Esophagus muscularis mucosa (tissue), 4 donors: Measurements from ENCODE around the gene GGTLC3.
"Not testable (repeated sequence)": the region's sequence is repeated elsewhere in the genome, so short reads cannot be mapped to it uniquely, and the experiment has no call there.

Experiments used
- CTCF ChIP-seq, 3 experiments: fragments of 200-600 bp in 2 of 3; fragments of 450-650 bp in 1 of 3; sonication (generic) in 2 of 3; IDR thresholded peaks; one replicate each; pipeline ENCODE4 v1.5.1; 2017 to 2019; ENCODE audit warnings: antibody characterized with exemption in 3 of 3, mild to moderate bottlenecking in 2 of 3, moderate library complexity in 1 of 3
- EP300 ChIP-seq: sonication (generic); formaldehyde crosslinking; IDR thresholded peaks from one replicate; pipeline ENCODE4 v1.6.1; 2017; ENCODE audit warnings: antibody characterized with exemption
- POLR2AphosphoS5 ChIP-seq, 2 donors: sonication (generic); formaldehyde crosslinking; IDR thresholded peaks; one replicate each; pipeline ENCODE4 v1.6.1; 2017; ENCODE audit warnings: antibody characterized with exemption in 2 of 2

GRCh38 chr22:18560099-18560974 lies 42.4 kb upstream of the GGTLC3 start:
- TF ChIP-seq EP300; CTCF (IDR thresholded peaks at IDR 0.05); POLR2AphosphoS5 (IDR thresholded peaks at IDR 0.05): not testable (repeated sequence)
